ENCODE measurements around the gene WDR46.
"Not testable (repeated sequence)": the region's sequence is repeated elsewhere in the genome, so short reads cannot be mapped to it uniquely, and the experiment has no call there.

WDR46 gene

DNA sequence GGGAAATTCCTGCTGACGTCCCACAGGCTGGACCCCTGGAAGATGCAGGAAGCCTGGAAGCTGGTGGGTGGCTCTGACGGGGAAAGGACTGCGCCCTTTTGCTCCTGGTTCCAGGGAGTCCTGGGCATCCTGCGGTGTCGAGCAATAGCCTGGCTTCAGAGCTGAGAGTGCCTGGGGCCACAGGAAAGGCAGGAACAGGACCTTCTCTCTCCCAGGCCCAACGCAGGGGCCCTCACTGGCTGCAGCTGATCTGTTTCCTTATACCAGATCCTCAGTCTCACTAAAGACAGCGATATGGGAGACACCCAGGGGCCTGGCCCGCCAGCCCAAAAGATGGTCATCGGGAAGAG lies 10.7 kb downstream of the WDR46 start:
- TF ChIP-seq CTCF (IDR thresholded peaks at IDR 0.05; ENCODE audit: low read depth, low read length) (no peak), MYC (IDR thresholded peaks at IDR 0.05; ENCODE audit: low read depth, low read length) (no peak), POLR2A (IDR thresholded peaks at IDR 0.05; ENCODE audit: extremely low read depth, insufficient read length) (no peak), MAX (IDR thresholded peaks at IDR 0.05; ENCODE audit: low read depth, low read length) (no peak)
- DNase-seq (ENCODE audit: low read depth), result no peak
- no peak overlapping the region for H3K4me3 ChIP-seq (ENCODE audit: low read depth, low read length)

DNA sequence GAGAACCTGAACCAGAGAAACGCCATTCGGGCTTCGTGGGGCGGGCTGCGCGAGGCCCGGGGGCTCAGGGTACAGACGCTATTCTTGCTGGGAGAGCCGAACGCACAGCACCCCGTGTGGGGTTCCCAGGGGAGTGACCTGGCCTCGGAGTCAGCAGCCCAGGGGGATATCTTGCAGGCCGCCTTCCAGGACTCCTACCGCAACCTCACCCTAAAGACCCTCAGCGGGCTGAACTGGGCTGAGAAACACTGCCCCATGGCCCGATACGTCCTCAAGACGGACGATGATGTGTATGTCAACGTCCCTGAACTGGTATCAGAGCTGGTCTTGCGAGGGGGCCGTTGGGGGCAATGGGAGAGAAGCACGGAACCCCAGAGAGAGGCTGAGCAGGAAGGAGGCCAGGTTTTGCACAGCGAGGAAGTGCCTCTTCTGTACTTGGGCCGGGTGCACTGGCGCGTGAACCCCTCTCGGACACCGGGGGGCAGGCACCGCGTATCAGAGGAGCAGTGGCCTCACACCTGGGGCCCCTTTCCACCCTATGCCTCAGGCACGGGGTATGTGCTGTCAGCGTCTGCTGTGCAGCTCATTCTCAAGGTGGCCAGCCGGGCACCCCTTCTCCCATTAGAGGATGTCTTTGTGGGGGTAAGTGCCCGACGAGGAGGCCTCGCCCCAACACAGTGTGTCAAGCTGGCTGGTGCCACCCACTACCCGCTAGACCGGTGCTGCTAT lies 11.2 kb downstream of the WDR46 start:
- TF ChIP-seq CTCF (IDR thresholded peaks at IDR 0.05; ENCODE audit: low read depth, low read length) (peak; percentile 36), MAX (IDR thresholded peaks at IDR 0.05; ENCODE audit: low read depth, low read length) (peak; percentile 38; the same call in 1 of the 2 replicates), MYC (IDR thresholded peaks at IDR 0.05; ENCODE audit: low read depth, low read length) (no peak)
- DNase-seq (ENCODE audit: low read depth), result peak; percentile 77
- H3K4me3 ChIP-seq (ENCODE audit: low read depth, low read length), result peak overlapping the region; percentile 43

DNA sequence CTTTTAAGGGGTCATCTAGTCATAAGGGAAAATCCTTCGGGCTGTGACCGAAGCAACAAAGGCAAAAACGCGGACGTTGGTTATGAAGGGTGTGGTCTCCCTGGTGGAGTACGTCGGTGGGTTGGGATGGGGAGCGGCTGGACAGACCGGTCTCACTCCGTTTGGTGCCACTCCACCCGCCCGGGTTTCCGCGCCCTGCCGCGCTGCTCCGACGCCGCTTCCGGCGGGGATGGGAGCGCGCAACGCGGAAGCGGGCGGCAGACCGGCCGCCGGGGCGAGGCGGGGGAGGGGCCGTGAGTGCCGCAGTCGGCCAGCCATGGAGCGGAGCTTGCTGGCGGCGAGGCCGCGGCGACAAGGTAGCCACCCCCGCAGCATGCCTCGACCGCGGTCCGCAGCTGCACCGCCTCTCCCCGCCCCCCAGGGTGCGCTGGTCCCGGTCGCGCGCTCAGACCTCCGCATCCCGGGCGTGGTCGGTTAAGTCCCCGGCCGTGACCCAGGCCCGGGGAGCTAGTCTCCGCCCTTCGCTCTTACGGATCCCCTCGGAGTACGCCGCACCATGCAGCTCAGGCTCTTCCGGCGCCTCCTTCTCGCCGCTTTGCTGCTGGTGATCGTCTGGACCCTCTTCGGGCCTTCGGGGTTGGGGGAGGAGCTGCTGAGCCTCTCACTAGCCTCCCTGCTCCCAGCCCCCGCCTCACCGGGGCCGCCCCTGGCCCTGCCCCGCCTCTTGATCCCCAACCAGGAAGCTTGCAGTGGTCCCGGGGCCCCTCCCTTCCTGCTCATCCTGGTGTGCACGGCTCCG lies 12.0 kb downstream of the WDR46 start, which contains the start of gene B3GALT4:
Gene B3GALT4, plus strand, starts transcription at position 260 of the 799 bp plus-strand sequence. Its CDS starts 297 bp downstream, at position 557.
- TF ChIP-seq MAX (IDR thresholded peaks at IDR 0.05; ENCODE audit: low read depth, low read length), result peak; percentile 28
- peak; percentile 75 for TF ChIP-seq MYC (IDR thresholded peaks at IDR 0.05; ENCODE audit: low read depth, low read length)
- TF ChIP-seq POLR2A (IDR thresholded peaks at IDR 0.05; ENCODE audit: extremely low read depth, insufficient read length), result peak; percentile 59
- TF ChIP-seq CTCF (IDR thresholded peaks at IDR 0.05; ENCODE audit: low read depth, low read length), result peak; percentile 23
- peak; percentile 94 for DNase-seq (ENCODE audit: low read depth)
- peak within 1 kb of the TSS; percentile 94 for H3K4me3 ChIP-seq (ENCODE audit: low read depth, low read length)

GRCh38 chr6:33276581-33276863 lies 12.5 kb downstream of the WDR46 start:
- no peak for DNase-seq (ENCODE audit: low read depth)
- no peak for TF ChIP-seq MYC (IDR thresholded peaks at IDR 0.05; ENCODE audit: low read depth, low read length)
- no peak for TF ChIP-seq MAX (IDR thresholded peaks at IDR 0.05; ENCODE audit: low read depth, low read length)
- TF ChIP-seq POLR2A (IDR thresholded peaks at IDR 0.05; ENCODE audit: extremely low read depth, insufficient read length), result no peak
- TF ChIP-seq CTCF (IDR thresholded peaks at IDR 0.05; ENCODE audit: low read depth, low read length), result no peak
- peak overlapping the region; percentile 94 for H3K4me3 ChIP-seq (ENCODE audit: low read depth, low read length)

DNA sequence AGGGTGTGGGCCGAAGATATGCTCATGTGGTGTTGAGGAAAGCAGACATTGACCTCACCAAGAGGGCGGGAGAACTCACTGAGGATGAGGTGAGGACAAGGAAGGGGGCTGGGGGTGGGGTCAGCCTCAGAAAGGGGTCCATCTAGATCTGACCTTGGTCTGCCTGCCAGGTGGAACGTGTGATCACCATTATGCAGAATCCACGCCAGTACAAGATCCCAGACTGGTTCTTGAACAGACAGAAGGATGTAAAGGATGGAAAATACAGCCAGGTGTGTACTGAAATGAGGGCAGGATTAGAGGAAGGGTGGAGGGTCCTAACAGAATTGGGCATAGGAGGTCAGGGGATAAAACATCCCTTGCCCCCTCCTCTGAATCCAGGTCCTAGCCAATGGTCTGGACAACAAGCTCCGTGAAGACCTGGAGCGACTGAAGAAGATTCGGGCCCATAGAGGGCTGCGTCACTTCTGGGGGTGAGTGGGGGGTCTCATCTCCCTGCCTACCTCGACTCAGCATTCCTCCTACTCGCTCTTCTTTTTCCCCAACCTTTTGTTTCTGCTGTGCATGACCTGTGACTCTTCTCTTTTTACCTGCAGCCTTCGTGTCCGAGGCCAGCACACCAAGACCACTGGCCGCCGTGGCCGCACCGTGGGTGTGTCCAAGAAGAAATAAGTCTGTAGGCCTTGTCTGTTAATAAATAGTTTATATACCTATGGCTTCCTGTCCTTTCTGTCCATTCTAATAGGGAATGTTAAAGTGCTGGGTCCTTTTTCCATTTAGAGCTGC lies 13.1 kb downstream of the WDR46 start:
- DNase-seq (ENCODE audit: low read depth), result not testable (repeated sequence)
- H3K4me3 ChIP-seq (ENCODE audit: low read depth, low read length), result peak overlapping the region; percentile 94

Data from NB4 (cell line).